Measurements from ENCODE around the gene LRRC32.

Gene LRRC32

GRCh38 chr11:76670485-76671236 lies at the start of gene LRRC32:
TSS of gene LRRC32 (minus strand) at chr11:76670747. CDS start at chr11:76665954, 4,793 bp downstream.
- DNase-seq (ENCODE audit: low read depth) = no peak

- no peak for DNase-seq (ENCODE audit: low read depth)
Measured at GRCh38 chr11:76719686-76720085, 49.1 kb upstream of the LRRC32 start.

- no peak for DNase-seq (ENCODE audit: low read depth)
Measured at GRCh38 chr11:76719281-76719680, 48.7 kb upstream of the LRRC32 start.

GRCh38 chr11:76717816-76718215 lies 47.3 kb upstream of the LRRC32 start:
- DNase-seq (ENCODE audit: low read depth) = no peak

- no peak for DNase-seq (ENCODE audit: low read depth)
Measured at GRCh38 chr11:76717369-76717768, 46.8 kb upstream of the LRRC32 start.

DNA sequence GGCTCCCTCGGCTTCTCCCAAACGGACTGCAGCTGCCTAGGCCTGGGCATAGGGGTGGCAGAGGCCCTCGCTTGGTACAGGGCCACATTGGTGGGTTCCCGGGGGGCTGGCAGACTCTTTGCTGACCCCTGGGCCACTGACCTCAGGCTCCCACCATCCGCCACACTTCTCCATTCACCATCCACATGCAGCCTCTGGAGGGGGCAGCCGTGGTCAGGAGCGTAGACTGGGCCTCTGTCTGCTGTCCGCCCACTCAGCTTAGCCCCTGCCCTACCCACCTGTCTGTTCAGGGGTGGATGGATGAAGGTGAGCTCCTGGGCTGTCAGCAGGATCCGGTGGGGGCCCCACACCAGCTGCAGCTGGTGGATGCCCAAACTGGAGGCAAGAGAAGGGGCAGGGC lies 45.7 kb upstream of the LRRC32 start:
- DNase-seq (ENCODE audit: low read depth) = no peak

GRCh38 chr11:76714493-76714892 lies 43.9 kb upstream of the LRRC32 start:
- DNase-seq (ENCODE audit: low read depth) = no peak

DNA sequence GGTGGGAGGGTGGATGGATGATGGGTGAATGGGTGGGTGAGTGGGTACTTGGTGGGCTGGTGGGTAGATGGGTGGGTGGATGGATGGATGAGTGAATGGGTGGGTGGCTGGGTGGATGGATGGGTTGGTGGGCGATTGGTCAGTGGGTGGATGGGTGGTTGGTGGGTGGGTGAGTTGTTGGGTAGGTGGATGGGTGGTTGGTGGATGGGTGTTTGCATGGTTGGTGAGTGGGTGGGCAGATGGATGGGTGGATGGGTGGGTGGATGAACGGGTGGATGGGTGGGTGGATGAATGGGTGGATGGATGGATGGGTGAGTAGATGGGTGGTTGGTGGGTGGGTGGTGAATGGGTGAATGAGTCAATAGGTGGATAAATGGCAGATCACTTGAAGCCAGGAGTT lies 43.0 kb upstream of the LRRC32 start:
- DNase-seq (ENCODE audit: low read depth) = no peak

GRCh38 chr11:76712125-76712524 lies 41.6 kb upstream of the LRRC32 start:
- no peak for DNase-seq (ENCODE audit: low read depth)

GRCh38 chr11:76709756-76710155 lies 39.2 kb upstream of the LRRC32 start:
- no peak for DNase-seq (ENCODE audit: low read depth)

DNA sequence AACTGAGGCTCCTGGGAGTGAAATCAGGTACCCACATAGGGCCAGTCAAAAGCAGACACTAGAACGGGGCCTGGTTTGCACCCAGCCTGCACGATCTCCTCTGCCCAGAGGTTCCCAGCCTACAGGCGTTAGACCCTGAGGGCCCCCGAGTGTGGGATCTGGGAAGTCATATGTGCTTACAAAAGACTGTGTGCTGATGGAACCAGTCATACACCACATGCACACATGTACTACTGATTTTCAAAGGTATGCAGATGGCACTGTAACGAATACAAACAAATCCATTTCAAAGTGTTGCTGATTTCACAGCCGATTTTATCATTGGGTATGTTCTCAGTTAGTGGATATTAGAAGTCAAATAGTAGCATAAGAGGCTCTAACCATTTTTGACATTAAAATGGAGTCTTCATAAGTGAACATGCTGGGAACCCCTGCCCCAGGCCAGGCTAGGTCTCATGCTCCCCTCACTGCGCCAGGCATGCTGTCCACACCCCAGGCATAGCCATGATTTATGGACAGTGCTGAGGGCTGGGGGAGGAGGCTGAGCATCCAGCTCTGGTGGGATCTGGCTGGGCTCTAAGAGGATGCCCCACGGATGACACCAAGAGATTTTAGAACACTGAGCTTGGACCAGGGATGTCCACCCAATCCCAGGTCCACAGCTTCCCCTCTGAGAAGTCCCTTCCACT lies 38.6 kb upstream of the LRRC32 start:
- DNase-seq (ENCODE audit: low read depth) = no peak

GRCh38 chr11:76707293-76707825 lies 36.8 kb upstream of the LRRC32 start:
- no peak for DNase-seq (ENCODE audit: low read depth)

GRCh38 chr11:76706667-76707066 lies 36.1 kb upstream of the LRRC32 start:
- no peak for DNase-seq (ENCODE audit: low read depth)

DNA sequence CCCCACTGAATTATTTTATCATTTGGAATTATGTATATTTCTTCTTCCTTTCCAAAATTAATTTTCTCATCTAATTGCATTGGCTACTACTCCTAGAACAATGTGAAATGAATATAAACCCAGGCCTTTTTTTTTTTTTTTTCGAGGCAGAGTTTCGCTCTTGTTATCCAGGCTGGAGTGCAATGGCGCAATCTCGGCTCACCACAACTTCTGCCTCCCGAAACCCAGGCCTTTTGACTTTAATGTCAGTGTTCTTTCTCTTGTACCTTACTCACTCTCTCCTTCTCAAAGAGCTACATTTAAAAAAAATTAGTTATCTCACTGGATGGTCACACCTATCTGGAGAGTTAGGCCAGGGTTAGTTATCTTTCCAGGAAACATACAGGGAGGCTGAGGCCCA lies 35.3 kb upstream of the LRRC32 start:
- DNase-seq (ENCODE audit: low read depth) = no peak

GRCh38 chr11:76704171-76704948 lies 33.8 kb upstream of the LRRC32 start:
- DNase-seq (ENCODE audit: low read depth) = no peak

DNA sequence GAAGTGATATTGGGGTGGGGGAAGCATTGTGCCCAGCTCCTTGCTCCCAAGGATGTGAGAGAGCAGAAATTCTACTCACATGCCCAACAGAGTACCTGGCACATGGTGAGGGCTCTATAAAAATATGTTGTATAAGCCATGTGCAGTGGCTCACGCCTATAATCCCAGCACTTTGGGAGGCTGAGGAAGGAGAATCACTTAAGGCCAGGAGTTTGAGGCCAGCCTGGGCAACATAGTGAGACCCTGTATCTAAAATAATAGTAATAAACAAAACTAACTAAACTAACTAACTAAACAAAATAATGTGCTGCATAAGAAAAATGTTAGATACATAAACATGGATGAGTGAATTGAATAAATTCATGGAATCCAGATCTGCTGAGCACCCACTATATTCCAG lies 33.2 kb upstream of the LRRC32 start:
- no peak for DNase-seq (ENCODE audit: low read depth)

GRCh38 chr11:76702336-76703128 lies 32.0 kb upstream of the LRRC32 start:
- DNase-seq (ENCODE audit: low read depth) = no peak

- no peak for DNase-seq (ENCODE audit: low read depth)
Measured at GRCh38 chr11:76701294-76702040, 30.9 kb upstream of the LRRC32 start.

DNA sequence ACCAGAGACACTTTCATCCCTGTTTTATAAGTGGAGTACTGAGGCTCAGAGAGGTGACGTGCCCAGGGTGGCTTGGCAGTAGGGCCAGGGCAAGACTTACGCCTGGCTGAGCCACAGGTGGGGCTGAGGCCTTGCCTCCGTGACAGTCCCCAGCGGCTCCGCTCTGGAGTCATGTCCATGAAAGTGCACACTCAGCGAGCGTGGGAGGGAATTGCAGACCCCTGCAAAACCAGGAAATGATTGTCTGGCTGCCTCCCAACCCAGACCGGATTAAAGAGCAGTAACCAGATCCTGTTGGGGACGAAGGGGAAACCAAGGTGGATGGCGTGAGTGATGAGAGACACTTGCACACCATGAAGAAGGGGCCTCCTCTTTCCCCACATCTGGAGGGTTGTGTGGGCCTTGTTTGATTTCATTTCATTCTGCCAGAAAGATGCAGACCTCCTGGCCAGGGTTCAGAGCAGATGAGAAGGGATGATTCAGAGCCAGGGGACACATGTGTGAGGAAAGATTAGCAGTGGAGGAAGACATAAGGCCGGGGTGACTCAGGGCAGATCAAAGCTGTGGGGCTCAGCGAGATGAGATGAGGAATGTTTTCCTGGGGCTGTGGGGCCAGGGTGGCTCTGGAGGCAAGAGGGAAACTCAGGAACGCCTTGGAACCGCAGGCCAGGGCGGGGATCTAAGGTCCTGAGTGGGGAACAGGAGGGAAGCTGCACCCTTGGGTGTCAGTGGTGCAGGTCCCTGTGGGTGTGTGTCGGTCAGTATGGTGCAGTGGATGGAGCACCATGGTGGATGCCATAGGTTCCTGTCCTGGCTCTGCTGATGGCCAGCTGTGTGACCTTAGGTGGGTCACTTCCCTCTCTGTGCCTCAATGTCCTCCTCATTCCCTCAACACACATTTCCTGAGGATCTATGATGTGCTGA lies 29.9 kb upstream of the LRRC32 start:
- no peak for DNase-seq (ENCODE audit: low read depth)
